Fibroblast of lung (primary cell): Measurements from ENCODE around the gene SCOC. TPM values are rescaled to one million over a fixed set of nuclear protein-coding genes. Genes with fewer than 3 reads are reported as not detected.

Experiments
- polyA plus RNA-seq, 2 donors: library from polyadenylated mRNA; depleted of rRNA in 1 of 2; stranded (reverse) in 1 of 2; unstranded in 1 of 2; fragments of >200 nt; gene quantifications; 2 replicates each; pipeline ENCODE4 v1.2.1, GENCODE V29; 2011 to 2012; ENCODE audit warnings: missing spikeins in 1 of 2
- total RNA-seq: library from RNA; depleted of rRNA; stranded (reverse); fragments of >200 nt; gene quantifications from 2 replicates; pipeline ENCODE4 v1.2.1, GENCODE V29; 2014

Gene SCOC
- total and polyA plus RNA-seq, 2 donors (not counting 1 experiment from before 2014, with no cell fraction given), result 40.1 to 72.3 TPM

Other genes with a start within 250 kb of the SCOC start
- 2.0 and 2.1 TPM in 2 replicates for gene MAML3, start 219.5 kb upstream of the SCOC start, total RNA-seq
- gene MAML3, start 219.5 kb upstream of the SCOC start, polyA plus RNA-seq, result 2.6 and 2.8 TPM in 2 replicates
- gene CLGN, start 54.0 kb downstream of the SCOC start, total RNA-seq, result 11.8 and 18.0 TPM in 2 replicates
- 3.4 and 11.2 TPM in 2 replicates for gene CLGN, start 54.0 kb downstream of the SCOC start, polyA plus RNA-seq
- not detected in 2 replicates for gene MGAT4D, start 124.6 kb downstream of the SCOC start, total RNA-seq
- gene MGAT4D, start 124.6 kb downstream of the SCOC start, polyA plus RNA-seq, result not detected in 2 replicates
- gene ELMOD2, start 150.5 kb downstream of the SCOC start, total RNA-seq, result 25.1 and 31.3 TPM in 2 replicates
- 14.3 and 20.4 TPM in 2 replicates for gene ELMOD2, start 150.5 kb downstream of the SCOC start, polyA plus RNA-seq
- not detected in 2 replicates for gene UCP1, start 195.3 kb downstream of the SCOC start, total RNA-seq
- not detected in 2 replicates for gene UCP1, start 195.3 kb downstream of the SCOC start, polyA plus RNA-seq